ENCODE data around the gene MED4.

- no peak for TF ChIP-seq POLR2A (IDR thresholded peaks at IDR 0.05)
- no peak for TF ChIP-seq CTCF (IDR thresholded peaks at IDR 0.05 in 8 of 11, conservative IDR thresholded peaks at IDR 0.05 in 3 of 11)
- no peak for TF ChIP-seq POLR2AphosphoS5 (IDR thresholded peaks at IDR 0.05)
These were observed 66.8 kb downstream of the MED4 start for GRCh38 chr13:48028066-48028465.

All from spleen (tissue), 7 donors.